Neural cell (in vitro differentiated cells): ENCODE measurements around the gene PRSS58. TPM values are rescaled to one million over a fixed set of nuclear protein-coding genes. Genes with fewer than 3 reads are reported as not detected.

Source experiments
- H2AFZ ChIP-seq: fragments of 200-600, 300-800 bp; sonication (generic), shearing (Covaris generic); 2 replicates; pipeline ENCODE4 v1.6.0; 2014; ENCODE audit warnings: low read depth, mild to moderate bottlenecking, antibody characterized with exemption, low read length, moderate library complexity
- H3F3A ChIP-seq: fragments of 200-600 bp; shearing (Covaris generic); 2 replicates; pipeline ENCODE4 v1.6.1; 2016; ENCODE audit warnings: mild to moderate bottlenecking, moderate library complexity, mixed read lengths, antibody characterized with exemption, low read length; ENCODE audit not compliant: insufficient read depth, poor library complexity, severe bottlenecking
- H3K27ac ChIP-seq: fragments of 200-600, 300-800 bp; sonication (generic), shearing (Covaris generic); 2 replicates; pipeline ENCODE4 v1.5.1; 2014; ENCODE audit warnings: mild to moderate bottlenecking, low read length, moderate library complexity
- H3K27me3 ChIP-seq: fragments of 300-800, 200-600 bp; sonication (generic), shearing (Covaris generic); 2 replicates; pipeline ENCODE4 v1.6.0; 2014; ENCODE audit warnings: mild to moderate bottlenecking, low read depth, low read length, moderate library complexity; ENCODE audit not compliant: insufficient read depth
- H3K36me3 ChIP-seq: fragments of 300-800, 200-600 bp; sonication (generic), shearing (Covaris generic); 2 replicates; pipeline ENCODE4 v1.5.1; 2014; ENCODE audit warnings: mild to moderate bottlenecking, antibody characterized with exemption, low read length, moderate library complexity; ENCODE audit not compliant: insufficient read depth
- H3K4me2 ChIP-seq: fragments of 300-800, 200-600 bp; sonication (generic), shearing (Covaris generic); 2 replicates; pipeline ENCODE4 v1.6.0; 2014; ENCODE audit warnings: mild to moderate bottlenecking, low read length
- H3K4me3 ChIP-seq: fragments of 300-800, 200-600 bp; sonication (generic), shearing (Covaris generic); 2 replicates; pipeline ENCODE4 v1.5.1; 2014; ENCODE audit warnings: mild to moderate bottlenecking, low read length, moderate library complexity
- H3K79me2 ChIP-seq: fragments of 200-600 bp; shearing (Covaris generic); replicated peaks from 2 replicates; pipeline ENCODE4 v1.6.0; 2014; ENCODE audit warnings: mild to moderate bottlenecking, low read length, moderate library complexity; ENCODE audit not compliant: insufficient read depth
- H3K9ac ChIP-seq: fragments of 300-800, 200-600 bp; sonication (generic), shearing (Covaris generic); 2 replicates; pipeline ENCODE4 v1.6.1; 2016; ENCODE audit warnings: mild to moderate bottlenecking, low read length, mixed read lengths
- H3K9me2 ChIP-seq: fragments of 200-600 bp; shearing (Covaris generic); 2 replicates; pipeline ENCODE4 v1.6.1; 2016; ENCODE audit warnings: mild to moderate bottlenecking, low read length, mixed read lengths; ENCODE audit not compliant: insufficient read depth
- H3K9me3 ChIP-seq: fragments of 200-600, 300-800 bp; sonication (generic), shearing (Covaris generic); 2 replicates; pipeline ENCODE4 v1.6.1; 2016; ENCODE audit warnings: mild to moderate bottlenecking, mixed run types, low read length, moderate library complexity, mixed read lengths
- H4K20me1 ChIP-seq: fragments of 200-600 bp; shearing (Covaris generic); 2 replicates; pipeline ENCODE4 v1.6.1; 2016; ENCODE audit warnings: mild to moderate bottlenecking, mixed run types; ENCODE audit not compliant: insufficient read depth
- EP300 ChIP-seq: fragments of 450-650 bp; conservative IDR thresholded peaks from 2 replicates; pipeline ENCODE4 v1.6.1; 2014; ENCODE audit warnings: antibody characterized with exemption, mild to moderate bottlenecking, moderate library complexity; ENCODE audit not compliant: poor library complexity, severe bottlenecking
- EZH2 ChIP-seq: fragments of 200-600, 300-800 bp; shearing (Covaris generic), sonication (generic); IDR thresholded peaks from 2 replicates; pipeline ENCODE4 v1.6.1; 2014; ENCODE audit warnings: antibody characterized with exemption, low read length, borderline replicate concordance, mild to moderate bottlenecking; ENCODE audit not compliant: insufficient read depth, poor library complexity, severe bottlenecking
- MXI1 ChIP-seq: fragments of 450-650 bp; conservative IDR thresholded peaks from 2 replicates; pipeline ENCODE4 v1.6.1; 2014; ENCODE audit warnings: antibody characterized with exemption, mild to moderate bottlenecking; ENCODE audit not compliant: poor library complexity, severe bottlenecking
- POLR2AphosphoS5 ChIP-seq: IDR thresholded peaks from 2 replicates; pipeline ENCODE4 v1.6.1; 2012
- RAD21 ChIP-seq: fragments of 450-650 bp; conservative IDR thresholded peaks from 2 replicates; pipeline ENCODE4 v1.6.1; 2014; ENCODE audit warnings: antibody characterized with exemption, mild to moderate bottlenecking, moderate library complexity
- SMC3 ChIP-seq: fragments of 450-650 bp; conservative IDR thresholded peaks from 2 replicates; pipeline ENCODE4 v1.6.1; 2014; ENCODE audit warnings: antibody characterized with exemption, mild to moderate bottlenecking, moderate library complexity; ENCODE audit not compliant: poor library complexity
- TAF1 ChIP-seq: IDR thresholded peaks from 2 replicates; pipeline ENCODE4 v1.6.1; 2012; ENCODE audit warnings: low read depth
- polyA plus RNA-seq: library from polyadenylated mRNA; depleted of rRNA; stranded (reverse); fragments of >200 nt; gene quantifications from 2 replicates; pipeline ENCODE4 v1.2.3, GENCODE V29; 2014
- TF ChIP-seq, protein P1 (sequence below): fragments of 450-650 bp; IDR thresholded peaks from 2 replicates; pipeline ENCODE4 v1.5.1; 2014; ENCODE audit warnings: antibody characterized with exemption, mild to moderate bottlenecking, moderate library complexity; ENCODE audit not compliant: poor library complexity, severe bottlenecking
- TF ChIP-seq, protein P2 (sequence below): IDR thresholded peaks from 2 replicates; pipeline ENCODE4 v1.6.1; 2012; ENCODE audit warnings: borderline replicate concordance

PRSS58 gene
- polyA plus RNA-seq, 1 donor from 2014 or later = not detected

DNA sequence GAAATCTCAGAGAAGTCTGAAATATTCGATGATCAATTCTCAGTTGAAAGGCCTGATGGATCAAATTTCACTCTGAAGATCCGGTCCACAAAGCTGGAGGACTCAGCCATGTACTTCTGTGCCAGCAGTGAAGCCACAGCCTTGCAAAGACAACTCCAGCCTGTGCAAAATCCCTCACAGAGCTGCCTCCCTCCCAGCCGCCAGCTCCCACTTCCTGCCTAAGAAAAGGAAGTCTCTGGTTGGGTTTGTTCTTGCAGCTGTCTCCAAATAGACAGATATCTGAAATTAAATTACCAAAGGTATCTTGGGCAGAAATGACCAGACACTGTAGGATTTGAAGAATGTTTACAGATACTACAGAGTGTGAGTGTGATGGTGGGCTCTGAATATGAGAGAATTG, 43.4 kb upstream of the PRSS58 start:
- H4K20me1 ChIP-seq = no peaks in the 10 kb centered on the region
- no peaks in the 10 kb centered on the region for H3K27me3 ChIP-seq
- H3K4me2 ChIP-seq = no peak overlapping the region
- no peak overlapping the region for H3K9ac ChIP-seq
- no peak overlapping the region for H3K4me3 ChIP-seq
- H3K79me2 ChIP-seq = no peaks in the 10 kb centered on the region
- no peaks in the 10 kb centered on the region for H3K9me2 ChIP-seq
- H3K27ac ChIP-seq = no peak overlapping the region
- no peaks in the 10 kb centered on the region for H3K9me3 ChIP-seq
- H2AFZ ChIP-seq = no peak overlapping the region
- no peak for TF ChIP-seq EP300
- TF ChIP-seq, protein P1, sequence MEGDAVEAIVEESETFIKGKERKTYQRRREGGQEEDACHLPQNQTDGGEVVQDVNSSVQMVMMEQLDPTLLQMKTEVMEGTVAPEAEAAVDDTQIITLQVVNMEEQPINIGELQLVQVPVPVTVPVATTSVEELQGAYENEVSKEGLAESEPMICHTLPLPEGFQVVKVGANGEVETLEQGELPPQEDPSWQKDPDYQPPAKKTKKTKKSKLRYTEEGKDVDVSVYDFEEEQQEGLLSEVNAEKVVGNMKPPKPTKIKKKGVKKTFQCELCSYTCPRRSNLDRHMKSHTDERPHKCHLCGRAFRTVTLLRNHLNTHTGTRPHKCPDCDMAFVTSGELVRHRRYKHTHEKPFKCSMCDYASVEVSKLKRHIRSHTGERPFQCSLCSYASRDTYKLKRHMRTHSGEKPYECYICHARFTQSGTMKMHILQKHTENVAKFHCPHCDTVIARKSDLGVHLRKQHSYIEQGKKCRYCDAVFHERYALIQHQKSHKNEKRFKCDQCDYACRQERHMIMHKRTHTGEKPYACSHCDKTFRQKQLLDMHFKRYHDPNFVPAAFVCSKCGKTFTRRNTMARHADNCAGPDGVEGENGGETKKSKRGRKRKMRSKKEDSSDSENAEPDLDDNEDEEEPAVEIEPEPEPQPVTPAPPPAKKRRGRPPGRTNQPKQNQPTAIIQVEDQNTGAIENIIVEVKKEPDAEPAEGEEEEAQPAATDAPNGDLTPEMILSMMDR = no peak
- no peak for TF ChIP-seq EZH2
- TF ChIP-seq TAF1 = no peak
- TF ChIP-seq SMC3 = no peak
- TF ChIP-seq RAD21 = no peak
- TF ChIP-seq, protein P2, sequence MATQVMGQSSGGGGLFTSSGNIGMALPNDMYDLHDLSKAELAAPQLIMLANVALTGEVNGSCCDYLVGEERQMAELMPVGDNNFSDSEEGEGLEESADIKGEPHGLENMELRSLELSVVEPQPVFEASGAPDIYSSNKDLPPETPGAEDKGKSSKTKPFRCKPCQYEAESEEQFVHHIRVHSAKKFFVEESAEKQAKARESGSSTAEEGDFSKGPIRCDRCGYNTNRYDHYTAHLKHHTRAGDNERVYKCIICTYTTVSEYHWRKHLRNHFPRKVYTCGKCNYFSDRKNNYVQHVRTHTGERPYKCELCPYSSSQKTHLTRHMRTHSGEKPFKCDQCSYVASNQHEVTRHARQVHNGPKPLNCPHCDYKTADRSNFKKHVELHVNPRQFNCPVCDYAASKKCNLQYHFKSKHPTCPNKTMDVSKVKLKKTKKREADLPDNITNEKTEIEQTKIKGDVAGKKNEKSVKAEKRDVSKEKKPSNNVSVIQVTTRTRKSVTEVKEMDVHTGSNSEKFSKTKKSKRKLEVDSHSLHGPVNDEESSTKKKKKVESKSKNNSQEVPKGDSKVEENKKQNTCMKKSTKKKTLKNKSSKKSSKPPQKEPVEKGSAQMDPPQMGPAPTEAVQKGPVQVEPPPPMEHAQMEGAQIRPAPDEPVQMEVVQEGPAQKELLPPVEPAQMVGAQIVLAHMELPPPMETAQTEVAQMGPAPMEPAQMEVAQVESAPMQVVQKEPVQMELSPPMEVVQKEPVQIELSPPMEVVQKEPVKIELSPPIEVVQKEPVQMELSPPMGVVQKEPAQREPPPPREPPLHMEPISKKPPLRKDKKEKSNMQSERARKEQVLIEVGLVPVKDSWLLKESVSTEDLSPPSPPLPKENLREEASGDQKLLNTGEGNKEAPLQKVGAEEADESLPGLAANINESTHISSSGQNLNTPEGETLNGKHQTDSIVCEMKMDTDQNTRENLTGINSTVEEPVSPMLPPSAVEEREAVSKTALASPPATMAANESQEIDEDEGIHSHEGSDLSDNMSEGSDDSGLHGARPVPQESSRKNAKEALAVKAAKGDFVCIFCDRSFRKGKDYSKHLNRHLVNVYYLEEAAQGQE = no peak
- no peak for TF ChIP-seq POLR2AphosphoS5
- no peak for TF ChIP-seq MXI1
- no peaks in the 10 kb centered on the region for H3K36me3 ChIP-seq
- H3F3A ChIP-seq = no peaks in the 10 kb centered on the region

DNA sequence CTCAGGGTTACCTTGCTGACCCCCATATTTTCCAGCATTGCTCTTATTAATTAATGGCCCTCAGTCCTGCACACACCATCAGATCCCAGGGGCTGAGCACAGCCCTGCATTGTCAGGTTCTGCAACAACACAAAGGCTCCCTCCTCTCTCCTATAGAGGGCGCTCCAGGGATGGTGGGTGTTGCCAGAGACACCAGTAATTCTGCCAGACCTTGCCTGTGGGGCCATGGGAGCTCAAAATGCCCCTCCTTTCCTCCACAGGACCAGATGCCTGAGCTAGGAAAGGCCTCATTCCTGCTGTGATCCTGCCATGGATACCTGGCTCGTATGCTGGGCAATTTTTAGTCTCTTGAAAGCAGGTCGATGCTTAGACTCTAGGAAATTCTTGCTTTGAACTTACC, 42.8 kb upstream of the PRSS58 start:
- H4K20me1 ChIP-seq = no peaks in the 10 kb centered on the region
- no peaks in the 10 kb centered on the region for H3K9me2 ChIP-seq
- H3K36me3 ChIP-seq = no peaks in the 10 kb centered on the region
- no peak overlapping the region for H3K4me2 ChIP-seq
- TF ChIP-seq EZH2 (no peak), RAD21 (no peak), POLR2AphosphoS5 (no peak), EP300 (no peak), SMC3 (no peak), TAF1 (no peak), MXI1 (no peak)
- TF ChIP-seq, protein P2 = no peak
- TF ChIP-seq, protein P1 = no peak
- no peak overlapping the region for H3K27ac ChIP-seq
- no peak overlapping the region for H2AFZ ChIP-seq
- no peak overlapping the region for H3K9ac ChIP-seq
- H3K9me3 ChIP-seq = no peaks in the 10 kb centered on the region
- H3K4me3 ChIP-seq = no peak overlapping the region
- no peaks in the 10 kb centered on the region for H3F3A ChIP-seq
- no peaks in the 10 kb centered on the region for H3K79me2 ChIP-seq
- no peaks in the 10 kb centered on the region for H3K27me3 ChIP-seq
